ENCODE results near the gene PRUNE2.

PRUNE2 gene

DNA sequence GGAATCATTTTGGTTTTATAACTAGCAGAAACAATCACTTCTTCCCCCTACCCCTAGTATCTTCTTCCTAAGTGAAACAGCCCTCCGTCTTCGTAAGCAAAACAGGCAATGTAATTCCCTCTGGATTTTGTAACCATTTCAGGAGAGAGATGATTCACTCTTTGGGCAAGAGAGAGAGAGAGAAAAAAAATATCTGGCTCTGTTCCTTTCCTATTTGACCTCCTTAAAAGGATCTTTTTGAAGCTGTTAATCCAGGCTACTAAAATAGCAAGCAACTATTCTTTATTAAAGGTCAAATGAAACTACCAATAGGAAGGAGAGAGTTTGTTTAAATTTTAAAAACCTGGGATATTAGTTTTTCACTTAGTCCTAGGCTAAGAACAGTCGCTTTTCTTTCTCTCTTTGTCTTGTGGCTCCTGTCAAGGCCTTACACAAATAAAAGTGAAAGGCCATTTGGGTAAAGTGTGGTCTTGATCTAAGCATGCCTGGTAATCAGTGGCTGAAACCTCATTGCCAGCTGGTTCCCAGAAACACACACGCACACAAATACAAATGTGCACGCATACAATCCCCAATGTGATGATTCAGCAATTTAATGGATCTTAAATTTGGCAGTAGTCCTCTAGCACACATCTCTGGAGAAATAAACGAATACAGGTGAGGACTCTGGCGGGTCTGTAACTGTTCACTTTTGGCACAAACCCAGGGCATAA is 70.2 kb downstream of the PRUNE2 start:
- TF ChIP-seq CTCF (IDR thresholded peaks at IDR 0.05) = no peak

- TF ChIP-seq CTCF (IDR thresholded peaks at IDR 0.05) = no peak
Measured at GRCh38 chr9:76828447-76828846, 77.5 kb downstream of the PRUNE2 start.

GRCh38 chr9:76827296-76828080 is 78.4 kb downstream of the PRUNE2 start:
- TF ChIP-seq CTCF (IDR thresholded peaks at IDR 0.05) = no peak

DNA sequence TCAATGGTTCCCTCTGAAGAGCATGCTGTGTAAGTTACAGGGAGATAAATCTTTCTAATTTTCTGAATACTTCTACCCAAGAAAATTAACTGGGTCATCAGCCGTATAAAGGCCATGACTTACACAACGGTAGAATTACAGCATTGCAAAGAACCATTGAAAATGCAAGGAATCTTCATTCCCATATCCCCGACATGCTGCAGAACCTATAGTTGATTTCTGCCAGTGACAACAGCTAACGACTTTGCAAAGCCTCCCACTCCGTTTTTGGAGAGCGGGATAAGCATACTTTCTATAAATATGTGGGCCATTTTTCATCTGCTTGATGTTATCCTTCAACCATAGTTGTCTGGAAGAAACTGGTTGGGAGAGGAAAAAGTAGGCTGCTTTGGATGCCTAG is 85.5 kb downstream of the PRUNE2 start:
- TF ChIP-seq CTCF (IDR thresholded peaks at IDR 0.05) = no peak

- TF ChIP-seq CTCF (IDR thresholded peaks at IDR 0.05) = no peak
Measured at GRCh38 chr9:76818271-76818670, 87.6 kb downstream of the PRUNE2 start.

GRCh38 chr9:76817489-76817888 is 88.4 kb downstream of the PRUNE2 start:
- no peak for TF ChIP-seq CTCF (IDR thresholded peaks at IDR 0.05)

DNA sequence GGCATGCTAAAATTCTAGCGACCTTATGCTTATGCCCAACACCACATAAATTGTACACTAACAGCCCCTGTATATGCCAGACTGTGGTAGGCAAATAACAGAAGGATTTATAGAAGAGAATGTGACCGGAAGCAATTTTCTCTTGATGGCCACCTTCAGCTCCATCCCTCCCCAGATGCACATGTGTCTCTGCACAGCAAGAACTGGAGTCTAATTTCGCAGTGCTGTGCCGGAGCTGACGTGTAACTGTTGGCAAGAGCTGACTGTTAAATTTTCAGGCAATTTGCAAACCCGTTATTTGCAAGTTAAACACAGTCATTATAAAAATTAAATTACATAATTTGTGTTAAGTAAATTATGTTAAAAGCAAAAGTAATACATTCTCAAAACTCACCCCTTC is 93.3 kb downstream of the PRUNE2 start:
- no peak for TF ChIP-seq CTCF (IDR thresholded peaks at IDR 0.05)
